Naive B cell (primary cell): ENCODE measurements around the gene ANO4. TPM values are rescaled to one million over a fixed set of nuclear protein-coding genes. Genes with fewer than 3 reads are reported as not detected.

Experiments
- ATAC-seq, 2 donors: fragments of 150-1000 bp; cut with Tn5 transposase; 2 replicates each; pipeline ENCODE4 v1.10.0; 2021; ENCODE audit warnings: low read depth in 2 of 2, mild to moderate bottlenecking in 2 of 2, moderate library complexity in 2 of 2
- DNase-seq: peaks from one replicate; pipeline ENCODE4 v3.0.0; 2022
- H3K27ac Mint-ChIP-seq, 6 donors: one replicate each; pipeline ENCODE4 v1.8.0; 2020 to 2022; ENCODE audit warnings: mild to moderate bottlenecking in 6 of 6, mixed read lengths in 6 of 6, moderate library complexity in 5 of 6, inconsistent platforms in 2 of 6
- H3K27me3 Mint-ChIP-seq, 3 donors: one replicate each; pipeline ENCODE4 v1.8.0; 2021 to 2022; ENCODE audit warnings: mixed read lengths in 3 of 3, mild to moderate bottlenecking in 1 of 3
- H3K36me3 Mint-ChIP-seq, 2 donors: one replicate each; pipeline ENCODE4 v1.8.0; 2020 to 2022; ENCODE audit warnings: mixed read lengths in 2 of 2, inconsistent platforms in 1 of 2, mild to moderate bottlenecking in 1 of 2
- H3K4me1 Mint-ChIP-seq, 3 donors: one replicate each; pipeline ENCODE4 v1.8.0; 2020 to 2022; ENCODE audit warnings: mixed read lengths in 3 of 3, inconsistent platforms in 1 of 3, mild to moderate bottlenecking in 1 of 3, moderate library complexity in 1 of 3
- H3K4me3 Mint-ChIP-seq, 8 donors: one replicate each; pipeline ENCODE4 v1.8.0; 2020 to 2022; ENCODE audit warnings: mild to moderate bottlenecking in 8 of 8, mixed read lengths in 8 of 8, moderate library complexity in 8 of 8, inconsistent platforms in 2 of 8
- H3K9me3 Mint-ChIP-seq, 7 donors: one replicate each; pipeline ENCODE4 v1.8.0; 2020 to 2022; ENCODE audit warnings: mixed read lengths in 7 of 7, mild to moderate bottlenecking in 5 of 7, inconsistent platforms in 2 of 7, moderate library complexity in 1 of 7
- polyA plus RNA-seq, 6 donors: library from polyadenylated mRNA; unstranded; fragments of 300-500 nt; fragmentation: Illumina TruSeq; gene quantifications; one replicate each; pipeline ENCODE4 v1.2.3, GENCODE V29; 2021; ENCODE audit warnings: low read depth in 6 of 6

ANO4 gene
- polyA plus RNA-seq, 6 donors from 2014 or later: not detected

DNA sequence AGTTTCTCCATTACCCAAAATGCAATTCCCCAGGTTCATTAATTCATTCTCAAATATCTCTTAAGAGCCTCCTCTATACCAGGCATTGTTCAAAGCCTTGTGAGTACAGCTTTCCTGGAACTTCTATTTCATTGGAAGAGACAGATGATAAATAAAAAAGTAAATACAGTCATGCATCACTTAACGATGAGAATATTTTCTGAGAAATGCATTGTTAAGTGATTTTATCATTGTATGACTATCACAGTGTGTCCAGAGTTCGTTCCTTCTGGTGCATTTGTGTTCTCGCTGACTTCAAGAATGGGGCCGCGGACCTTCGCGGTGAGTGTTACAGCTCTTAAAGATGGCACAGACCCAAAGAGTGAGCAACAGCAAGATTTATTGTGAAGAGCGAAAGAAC, 66.0 kb downstream of the ANO4 start:
- Mint-ChIP-seq H3K27me3 (peaks cover 8 to 12% (median 10%) of the 10 kb centered on the region in 3 donors), H3K27ac (no peak overlapping the region), H3K9me3 (peaks cover 0 to 4% (median 2%) of the 10 kb centered on the region in 7 donors), H3K4me1 (no peaks in the 10 kb centered on the region), H3K4me3 (no peak overlapping the region), H3K36me3 (no peaks in the 10 kb centered on the region)
- DNase-seq (no peak), ATAC-seq (no peak)

DNA sequence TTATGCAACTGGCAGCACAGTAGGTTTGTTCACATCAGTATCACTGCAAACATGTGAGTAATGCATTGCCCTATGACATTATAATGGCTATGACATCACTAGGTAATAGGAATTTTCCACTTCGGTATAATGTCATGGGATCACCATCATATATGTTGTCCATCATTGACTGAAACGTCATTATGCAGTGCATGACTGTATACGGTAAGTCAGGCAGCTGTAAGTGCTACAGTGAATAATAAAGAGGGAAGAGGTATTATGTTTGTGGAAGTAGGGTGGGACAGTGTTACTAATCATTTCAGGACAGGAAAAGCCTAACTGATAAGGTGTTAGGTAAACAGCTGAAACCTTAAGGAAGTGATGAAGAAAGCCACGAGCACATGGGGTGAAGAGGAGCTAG, 68.1 kb downstream of the ANO4 start:
- peaks cover 0 to 4% (median 0%) of the 10 kb centered on the region in 3 donors for H3K27me3 Mint-ChIP-seq
- H3K36me3 Mint-ChIP-seq: no peaks in the 10 kb centered on the region
- no peak for ATAC-seq
- peaks cover 0 to 7% (median 2%) of the 10 kb centered on the region in 7 donors for H3K9me3 Mint-ChIP-seq
- H3K27ac Mint-ChIP-seq: no peak overlapping the region
- DNase-seq: no peak
- H3K4me3 Mint-ChIP-seq: no peak overlapping the region
- H3K4me1 Mint-ChIP-seq: no peaks in the 10 kb centered on the region

DNA sequence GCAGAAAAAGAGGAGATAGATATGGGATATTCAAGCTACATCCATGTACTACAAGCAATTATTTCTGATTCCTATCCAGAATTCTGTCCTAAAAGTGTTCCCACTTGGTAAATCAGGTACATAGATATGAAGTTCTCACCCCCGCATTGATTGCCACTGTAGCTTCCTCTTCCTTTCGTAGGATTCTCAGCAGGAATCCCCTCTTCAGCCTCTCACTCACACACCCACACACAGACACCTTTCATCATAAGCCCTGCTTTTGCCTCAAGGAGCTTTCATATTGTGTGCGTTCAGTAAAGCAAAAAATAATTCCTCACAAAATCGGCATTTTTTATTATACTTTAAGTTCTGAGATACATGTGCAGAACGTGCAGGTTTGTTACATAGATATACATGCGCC, 69.8 kb downstream of the ANO4 start:
- Mint-ChIP-seq H3K4me1 (no peaks in the 10 kb centered on the region), H3K36me3 (no peaks in the 10 kb centered on the region), H3K27ac (no peak overlapping the region), H3K4me3 (no peak overlapping the region), H3K9me3 (peaks cover 0 to 7% (median 2%) of the 10 kb centered on the region in 7 donors), H3K27me3 (no peaks in the 10 kb centered on the region)
- ATAC-seq (no peak), DNase-seq (no peak)

- no peak for DNase-seq
- H3K4me1 Mint-ChIP-seq: no peaks in the 10 kb centered on the region
- no peak overlapping the region for H3K27ac Mint-ChIP-seq
- H3K27me3 Mint-ChIP-seq: no peaks in the 10 kb centered on the region
- no peak overlapping the region for H3K4me3 Mint-ChIP-seq
- H3K36me3 Mint-ChIP-seq: peaks cover 0 to under 1% of the 10 kb centered on the region in 2 donors
- no peak for ATAC-seq
- peaks cover 0 to 8% (median 4%) of the 10 kb centered on the region in 7 donors for H3K9me3 Mint-ChIP-seq
Observed at GRCh38 chr12:100867639-100868393, 73.2 kb downstream of the ANO4 start.

DNA sequence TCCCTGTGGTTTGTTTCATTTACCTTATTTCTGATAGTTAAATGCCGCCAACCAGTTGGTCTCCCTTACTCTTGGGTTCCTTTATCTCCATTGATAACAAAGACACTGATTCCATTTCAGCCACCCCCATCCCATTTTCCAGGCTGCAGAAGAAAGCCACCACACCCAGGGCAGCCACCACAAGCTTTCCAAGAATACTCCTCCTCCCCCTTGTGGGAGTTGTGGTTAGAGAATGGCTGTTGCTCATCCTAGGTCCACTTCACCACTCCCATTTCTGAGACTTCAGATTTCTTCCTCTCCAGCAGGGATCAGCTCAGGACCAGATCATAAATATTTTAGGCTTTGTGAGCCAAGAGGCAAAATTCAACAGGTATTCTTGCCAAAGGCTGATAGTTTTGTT, 73.9 kb downstream of the ANO4 start:
- Mint-ChIP-seq H3K9me3 (peaks cover 5 to 14% (median 11%) of the 10 kb centered on the region in 7 donors), H3K4me1 (no peaks in the 10 kb centered on the region), H3K4me3 (no peak overlapping the region), H3K27me3 (no peaks in the 10 kb centered on the region), H3K36me3 (peaks cover 5 to 8% of the 10 kb centered on the region in 2 donors), H3K27ac (peak overlapping the region in 1 of 6 donors; percentile 24)
- no peak for DNase-seq
- ATAC-seq: no peak

DNA sequence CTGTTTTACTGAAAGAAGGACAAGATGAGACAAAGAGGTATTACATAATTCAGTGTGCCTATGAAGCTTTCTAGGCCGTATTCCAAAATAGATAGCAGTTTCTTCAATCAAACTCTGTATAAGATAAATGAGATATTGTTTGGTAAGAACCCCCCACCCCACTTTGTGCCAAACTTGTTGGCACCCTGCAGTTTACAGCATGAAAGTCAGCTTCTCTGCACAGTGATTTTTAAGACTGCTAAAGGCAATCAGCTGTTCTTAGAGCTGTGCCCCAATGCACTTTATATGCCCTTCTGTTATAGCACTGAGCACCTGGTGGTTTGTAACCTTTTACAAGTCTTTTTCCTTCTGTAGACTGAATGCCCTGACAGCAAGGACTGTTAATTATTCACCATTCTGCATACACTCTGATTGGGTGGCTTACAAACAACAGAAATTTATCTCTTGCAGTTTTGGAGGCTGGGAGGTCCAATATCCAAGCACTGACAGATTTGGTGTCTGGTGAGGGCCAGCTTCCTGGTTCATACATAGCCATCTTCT, 76.7 kb downstream of the ANO4 start:
- Mint-ChIP-seq H3K9me3 (peaks cover 10 to 29% (median 21%) of the 10 kb centered on the region in 7 donors), H3K4me3 (no peak overlapping the region), H3K4me1 (no peaks in the 10 kb centered on the region), H3K36me3 (peaks cover 6 to 9% of the 10 kb centered on the region in 2 donors), H3K27me3 (peaks cover 0 to 3% (median 0%) of the 10 kb centered on the region in 3 donors), H3K27ac (no peak overlapping the region)
- ATAC-seq (no peak), DNase-seq (no peak)

DNA sequence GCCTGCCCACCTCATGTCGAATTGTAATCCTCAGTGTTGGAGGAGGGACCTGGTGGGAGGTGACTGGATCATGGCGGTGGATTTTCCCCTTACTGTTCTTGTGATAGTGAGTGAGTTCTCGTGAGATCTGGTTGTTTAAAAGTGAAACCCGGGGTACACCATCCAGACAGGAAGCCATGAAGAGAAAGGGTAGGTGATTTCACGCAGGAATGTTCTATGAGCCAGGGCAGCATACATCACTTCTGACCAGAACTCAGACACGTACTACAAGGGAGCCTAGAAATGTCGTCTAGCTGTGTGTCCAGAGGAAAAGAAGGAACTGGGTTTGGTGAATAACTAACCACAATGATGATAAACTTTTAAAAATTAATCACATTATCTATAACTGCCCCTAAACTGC, 80.6 kb downstream of the ANO4 start:
- ATAC-seq (no peak), DNase-seq (no peak)
- H3K27ac Mint-ChIP-seq: no peak overlapping the region
- H3K4me3 Mint-ChIP-seq: no peak overlapping the region
- H3K27me3 Mint-ChIP-seq: peaks cover 0 to 3% (median 0%) of the 10 kb centered on the region in 3 donors
- H3K9me3 Mint-ChIP-seq: peaks cover 11 to 28% (median 19%) of the 10 kb centered on the region in 7 donors
- no peaks in the 10 kb centered on the region for H3K4me1 Mint-ChIP-seq
- H3K36me3 Mint-ChIP-seq: peaks cover 6 to 9% of the 10 kb centered on the region in 2 donors

- DNase-seq (no peak), ATAC-seq (no peak)
- peaks cover 11 to 28% (median 19%) of the 10 kb centered on the region in 7 donors for H3K9me3 Mint-ChIP-seq
- H3K4me1 Mint-ChIP-seq: no peaks in the 10 kb centered on the region
- peaks cover 0 to 3% (median 0%) of the 10 kb centered on the region in 3 donors for H3K27me3 Mint-ChIP-seq
- no peak overlapping the region for H3K27ac Mint-ChIP-seq
- no peak overlapping the region for H3K4me3 Mint-ChIP-seq
- peaks cover 6 to 9% of the 10 kb centered on the region in 2 donors for H3K36me3 Mint-ChIP-seq
Observed at GRCh38 chr12:100875771-100876170, 81.2 kb downstream of the ANO4 start.

GRCh38 chr12:100877776-100878175, 83.2 kb downstream of the ANO4 start:
- Mint-ChIP-seq H3K4me1 (no peaks in the 10 kb centered on the region), H3K9me3 (peaks cover 11 to 27% (median 18%) of the 10 kb centered on the region in 7 donors), H3K27ac (no peak overlapping the region), H3K36me3 (peaks cover 6 to 8% of the 10 kb centered on the region in 2 donors), H3K4me3 (no peak overlapping the region), H3K27me3 (peaks cover 0 to 3% (median 0%) of the 10 kb centered on the region in 3 donors)
- ATAC-seq (no peak), DNase-seq (no peak)

DNA sequence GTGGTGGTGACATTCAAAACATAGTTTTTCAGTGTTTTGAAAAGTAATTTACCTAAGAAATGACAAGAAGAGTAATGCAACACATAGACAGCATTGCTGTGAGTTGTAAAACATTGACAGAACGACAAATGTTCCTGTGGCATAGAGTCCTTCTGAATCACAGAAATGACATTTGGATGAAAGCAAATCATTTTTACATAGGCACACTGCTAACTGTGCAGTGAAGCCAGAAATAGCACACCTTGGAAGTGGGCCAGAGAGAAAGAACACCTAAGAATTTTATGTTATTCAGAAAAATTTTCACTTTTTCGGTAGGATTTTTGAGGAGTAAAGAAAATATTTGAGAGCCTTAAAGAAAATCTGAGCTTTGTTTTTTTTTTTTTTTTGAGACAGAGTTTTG, 100.6 kb downstream of the ANO4 start:
- Mint-ChIP-seq H3K9me3 (peaks cover 0 to 17% (median 0%) of the 10 kb centered on the region in 7 donors), H3K27me3 (no peaks in the 10 kb centered on the region), H3K27ac (no peak overlapping the region), H3K4me1 (no peaks in the 10 kb centered on the region), H3K4me3 (no peak overlapping the region), H3K36me3 (no peaks in the 10 kb centered on the region)
- no peak for ATAC-seq
- DNase-seq: no peak

DNA sequence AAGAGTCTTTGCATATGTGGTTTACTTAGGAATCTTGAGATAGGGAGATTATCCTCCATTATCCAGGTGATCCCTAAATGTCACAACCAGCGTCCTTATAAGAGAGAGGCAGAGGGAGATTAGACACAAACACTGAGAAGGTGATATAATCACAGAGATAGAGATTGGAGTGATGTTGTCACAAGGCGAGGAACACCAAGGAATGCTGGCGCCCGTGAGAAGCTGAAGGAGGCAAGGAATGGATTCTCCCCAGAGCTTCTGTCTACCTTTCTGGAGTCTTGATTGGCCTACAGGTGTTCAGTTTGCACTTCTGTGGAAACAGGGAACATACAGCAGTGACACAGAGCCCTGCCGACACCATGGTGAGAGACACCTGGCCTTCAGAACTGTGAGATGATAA, 101.6 kb downstream of the ANO4 start:
- Mint-ChIP-seq H3K9me3 (peaks cover 0 to 13% (median 0%) of the 10 kb centered on the region in 7 donors), H3K4me1 (no peaks in the 10 kb centered on the region), H3K4me3 (no peak overlapping the region), H3K27me3 (no peaks in the 10 kb centered on the region), H3K36me3 (no peaks in the 10 kb centered on the region), H3K27ac (no peak overlapping the region)
- no peak for ATAC-seq
- no peak for DNase-seq

DNA sequence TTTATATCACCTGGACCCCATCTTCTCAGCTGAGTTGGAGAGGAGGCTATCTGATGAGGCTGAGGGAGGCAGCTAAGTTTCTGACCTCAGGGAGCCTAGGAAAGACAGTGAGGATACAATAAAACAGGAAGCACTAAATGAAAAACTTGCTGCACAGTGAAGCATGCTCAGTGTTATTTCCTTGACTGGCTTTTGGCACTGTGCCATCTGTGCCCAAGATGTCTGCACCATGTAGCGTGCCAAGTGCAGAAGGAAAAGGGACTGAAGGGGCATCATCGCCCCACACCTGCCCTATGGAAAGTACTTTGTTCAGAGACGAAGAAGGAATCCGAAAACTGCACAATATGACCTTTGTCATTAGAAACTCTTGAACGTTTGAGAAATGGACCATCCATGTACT, 102.7 kb downstream of the ANO4 start:
- no peaks in the 10 kb centered on the region for H3K4me1 Mint-ChIP-seq
- DNase-seq (no peak), ATAC-seq (no peak)
- peak overlapping the region in 1 of 8 donors; percentile 57 for H3K4me3 Mint-ChIP-seq
- H3K36me3 Mint-ChIP-seq: no peaks in the 10 kb centered on the region
- no peak overlapping the region for H3K27ac Mint-ChIP-seq
- peaks cover 0 to 13% (median 0%) of the 10 kb centered on the region in 7 donors for H3K9me3 Mint-ChIP-seq
- no peaks in the 10 kb centered on the region for H3K27me3 Mint-ChIP-seq

GRCh38 chr12:100899301-100899700, 104.7 kb downstream of the ANO4 start:
- H3K4me3 Mint-ChIP-seq: no peak overlapping the region
- no peak for ATAC-seq
- no peaks in the 10 kb centered on the region for H3K4me1 Mint-ChIP-seq
- H3K27me3 Mint-ChIP-seq: peaks cover 0 to 8% (median 0%) of the 10 kb centered on the region in 3 donors
- DNase-seq: no peak
- H3K27ac Mint-ChIP-seq: no peak overlapping the region
- peaks cover 0 to 23% (median 2%) of the 10 kb centered on the region in 7 donors for H3K9me3 Mint-ChIP-seq
- no peaks in the 10 kb centered on the region for H3K36me3 Mint-ChIP-seq

DNA sequence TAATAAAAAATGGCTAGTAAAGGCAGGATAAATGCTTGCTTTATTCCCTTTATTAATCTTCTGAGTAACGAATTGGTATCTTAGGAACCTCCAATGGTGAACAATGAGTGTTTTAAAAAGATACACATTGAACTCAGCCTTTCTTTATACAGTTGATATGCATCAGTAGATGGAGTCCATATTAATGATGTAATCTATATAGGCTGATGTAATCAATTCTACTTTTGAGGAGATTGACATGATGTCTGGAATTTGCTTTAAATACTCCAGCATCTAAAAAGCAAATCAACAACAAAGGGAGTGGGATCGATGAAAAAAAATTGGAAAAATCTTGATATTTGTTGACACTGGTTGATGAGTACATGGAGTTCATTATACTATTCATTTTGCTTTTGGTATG, 106.2 kb downstream of the ANO4 start:
- DNase-seq: no peak

More for the DNA sequence above, 106.2 kb downstream of the ANO4 start:
- no peak overlapping the region for H3K4me3 Mint-ChIP-seq
- H3K4me1 Mint-ChIP-seq: no peaks in the 10 kb centered on the region
- peaks cover 0 to 21% (median 2%) of the 10 kb centered on the region in 7 donors for H3K9me3 Mint-ChIP-seq
- peaks cover 0 to 8% (median 0%) of the 10 kb centered on the region in 3 donors for H3K27me3 Mint-ChIP-seq
- no peak overlapping the region for H3K27ac Mint-ChIP-seq
- H3K36me3 Mint-ChIP-seq: no peaks in the 10 kb centered on the region
- no peak for ATAC-seq
